SK-N-SH (cell line): ENCODE data around the gene BSPH1.

ENCODE experiments used
- RFX5 ChIP-seq: IDR thresholded peaks from 2 replicates; pipeline ENCODE4 v1.6.1; 2012; ENCODE audit warnings: mild to moderate bottlenecking, improper control_type of control experiment, low read length
- TF ChIP-seq, protein P1 (sequence below): fragments of 200-600 bp; sonication (generic); IDR thresholded peaks from 2 replicates; pipeline ENCODE4 v1.6.1; 2017; ENCODE audit warnings: antibody characterized with exemption, mild to moderate bottlenecking, moderate library complexity

DNA sequence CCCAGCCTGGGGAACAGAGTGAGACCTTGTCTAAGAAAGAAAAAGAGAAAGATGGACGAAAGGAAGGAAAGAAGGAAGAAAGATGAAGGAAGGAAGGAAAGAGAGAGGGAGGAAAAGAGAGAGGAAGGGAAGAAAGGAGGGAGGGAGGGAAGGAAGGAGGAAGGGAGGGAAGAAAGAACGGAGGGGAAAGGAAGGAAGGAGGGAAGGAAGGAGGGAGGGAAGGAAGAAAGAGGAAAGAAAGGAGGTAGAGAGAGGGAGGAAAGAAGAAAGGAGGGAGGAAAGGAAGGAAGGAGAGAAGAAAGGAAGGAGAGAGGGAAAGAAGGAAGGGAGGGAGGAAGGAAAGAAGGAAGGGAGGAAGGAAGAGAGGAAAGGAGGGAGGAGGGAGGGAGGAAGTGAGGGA is 31.0 kb upstream of the BSPH1 start:
- TF ChIP-seq RFX5: no peak
- TF ChIP-seq, protein P1, sequence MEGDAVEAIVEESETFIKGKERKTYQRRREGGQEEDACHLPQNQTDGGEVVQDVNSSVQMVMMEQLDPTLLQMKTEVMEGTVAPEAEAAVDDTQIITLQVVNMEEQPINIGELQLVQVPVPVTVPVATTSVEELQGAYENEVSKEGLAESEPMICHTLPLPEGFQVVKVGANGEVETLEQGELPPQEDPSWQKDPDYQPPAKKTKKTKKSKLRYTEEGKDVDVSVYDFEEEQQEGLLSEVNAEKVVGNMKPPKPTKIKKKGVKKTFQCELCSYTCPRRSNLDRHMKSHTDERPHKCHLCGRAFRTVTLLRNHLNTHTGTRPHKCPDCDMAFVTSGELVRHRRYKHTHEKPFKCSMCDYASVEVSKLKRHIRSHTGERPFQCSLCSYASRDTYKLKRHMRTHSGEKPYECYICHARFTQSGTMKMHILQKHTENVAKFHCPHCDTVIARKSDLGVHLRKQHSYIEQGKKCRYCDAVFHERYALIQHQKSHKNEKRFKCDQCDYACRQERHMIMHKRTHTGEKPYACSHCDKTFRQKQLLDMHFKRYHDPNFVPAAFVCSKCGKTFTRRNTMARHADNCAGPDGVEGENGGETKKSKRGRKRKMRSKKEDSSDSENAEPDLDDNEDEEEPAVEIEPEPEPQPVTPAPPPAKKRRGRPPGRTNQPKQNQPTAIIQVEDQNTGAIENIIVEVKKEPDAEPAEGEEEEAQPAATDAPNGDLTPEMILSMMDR: no peak
